ENCODE measurements around the gene IPO13.

The IPO13 gene

DNA sequence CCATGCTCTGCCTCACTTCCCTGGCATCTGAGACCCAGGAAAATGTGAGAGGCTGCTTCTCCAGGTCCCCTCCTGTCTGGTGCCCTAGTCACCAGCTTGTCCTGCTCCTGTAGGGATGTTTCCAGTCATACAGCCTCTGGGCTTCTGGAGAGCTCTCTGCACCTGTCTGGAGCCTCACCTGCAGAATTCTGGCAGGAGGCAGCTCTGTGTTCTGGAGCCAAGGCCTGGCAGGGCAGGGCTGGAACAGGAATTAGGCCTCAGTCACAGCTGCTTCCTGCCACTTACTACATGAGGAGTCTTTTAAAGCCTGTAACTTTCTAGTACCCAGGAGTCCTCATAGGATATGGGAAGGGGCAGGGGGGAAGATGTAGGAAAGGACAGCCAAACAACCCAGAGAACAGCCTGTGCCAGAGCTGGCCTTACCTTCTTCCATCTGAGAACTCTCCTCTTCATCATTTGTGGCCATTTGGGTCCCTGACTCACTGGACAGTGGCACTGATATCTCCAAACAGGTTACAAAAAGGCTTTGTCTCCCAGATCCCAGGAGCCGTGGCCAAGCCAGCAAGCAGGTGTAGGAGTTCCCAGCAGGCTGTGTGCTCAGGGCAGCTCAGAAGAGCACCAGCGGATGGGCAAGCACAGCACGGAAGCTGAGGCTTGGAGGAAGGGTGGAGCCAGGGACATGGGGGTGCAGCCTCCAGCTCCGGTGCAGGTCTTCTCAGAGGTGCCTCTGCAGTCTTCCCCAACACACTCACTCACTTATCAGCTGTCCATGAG, 44.5 kb upstream of the IPO13 start:
- H3K4me1 Mint-ChIP-seq, result peaks cover 4% of the 10 kb centered on the region
- H3K27me3 Mint-ChIP-seq (ENCODE audit: low read depth, poor library complexity), result peaks cover 9% of the 10 kb centered on the region
- peak overlapping the region; percentile 77 for H3K27ac Mint-ChIP-seq
- H3K4me3 Mint-ChIP-seq, result no peak overlapping the region
- peaks cover 21% of the 10 kb centered on the region for H3K36me3 Mint-ChIP-seq (ENCODE audit: low read depth)
- DNase-seq, result no peak
- H3K9me3 Mint-ChIP-seq, result peaks cover 4% of the 10 kb centered on the region
- TF ChIP-seq, protein P1, sequence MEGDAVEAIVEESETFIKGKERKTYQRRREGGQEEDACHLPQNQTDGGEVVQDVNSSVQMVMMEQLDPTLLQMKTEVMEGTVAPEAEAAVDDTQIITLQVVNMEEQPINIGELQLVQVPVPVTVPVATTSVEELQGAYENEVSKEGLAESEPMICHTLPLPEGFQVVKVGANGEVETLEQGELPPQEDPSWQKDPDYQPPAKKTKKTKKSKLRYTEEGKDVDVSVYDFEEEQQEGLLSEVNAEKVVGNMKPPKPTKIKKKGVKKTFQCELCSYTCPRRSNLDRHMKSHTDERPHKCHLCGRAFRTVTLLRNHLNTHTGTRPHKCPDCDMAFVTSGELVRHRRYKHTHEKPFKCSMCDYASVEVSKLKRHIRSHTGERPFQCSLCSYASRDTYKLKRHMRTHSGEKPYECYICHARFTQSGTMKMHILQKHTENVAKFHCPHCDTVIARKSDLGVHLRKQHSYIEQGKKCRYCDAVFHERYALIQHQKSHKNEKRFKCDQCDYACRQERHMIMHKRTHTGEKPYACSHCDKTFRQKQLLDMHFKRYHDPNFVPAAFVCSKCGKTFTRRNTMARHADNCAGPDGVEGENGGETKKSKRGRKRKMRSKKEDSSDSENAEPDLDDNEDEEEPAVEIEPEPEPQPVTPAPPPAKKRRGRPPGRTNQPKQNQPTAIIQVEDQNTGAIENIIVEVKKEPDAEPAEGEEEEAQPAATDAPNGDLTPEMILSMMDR (IDR thresholded peaks at IDR 0.05), result no peak

DNA sequence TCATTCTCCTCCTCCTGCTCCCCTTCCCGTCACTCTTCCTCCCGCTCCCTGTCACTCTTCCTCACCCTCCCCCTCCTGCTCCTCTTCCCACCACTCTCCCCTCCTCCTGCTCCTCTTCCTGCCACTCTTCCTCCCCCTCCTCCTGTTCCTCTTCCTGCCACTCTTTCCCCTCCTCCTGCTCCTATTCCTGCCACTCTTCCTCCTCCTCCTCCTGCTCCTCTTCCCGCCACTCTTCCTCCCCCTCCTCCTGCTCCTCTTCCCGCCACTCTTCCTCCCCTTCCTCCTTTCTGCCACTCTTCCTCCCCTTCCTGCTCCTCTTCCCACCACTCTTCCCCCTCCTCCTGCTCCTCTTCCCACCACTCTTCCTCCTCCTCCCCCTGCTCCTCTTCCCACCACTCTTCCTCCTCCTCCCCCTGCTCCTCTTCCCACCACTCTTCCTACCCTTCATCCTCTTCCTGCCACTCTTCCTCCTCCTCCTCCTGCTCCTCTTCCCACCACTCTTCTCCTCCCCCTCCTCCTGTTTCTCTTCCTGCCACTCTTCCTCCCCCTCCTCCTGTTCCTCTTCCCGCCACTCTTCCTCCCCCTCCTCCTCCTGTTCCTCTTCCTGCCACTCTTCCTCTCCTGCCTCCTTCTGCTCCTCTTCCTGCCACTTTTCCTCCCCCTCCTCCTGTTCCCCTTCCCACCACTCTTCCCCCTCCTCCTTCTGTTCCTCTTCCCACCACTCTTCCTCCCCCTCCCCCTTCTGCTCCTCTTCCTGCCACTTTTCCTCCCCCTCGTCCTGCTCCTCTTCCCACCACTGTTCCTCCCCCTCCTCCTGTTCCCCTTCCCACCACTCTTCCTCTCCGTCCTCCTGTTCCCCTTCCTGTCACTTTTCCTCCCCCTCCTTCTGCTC, 41.8 kb upstream of the IPO13 start:
- Mint-ChIP-seq H3K4me3 (no peak overlapping the region), H3K27me3 (ENCODE audit: low read depth, poor library complexity) (peaks cover 9% of the 10 kb centered on the region), H3K27ac (no peak overlapping the region), H3K4me1 (peaks cover 4% of the 10 kb centered on the region), H3K36me3 (ENCODE audit: low read depth) (peaks cover 19% of the 10 kb centered on the region), H3K9me3 (peaks cover 4% of the 10 kb centered on the region)
- no peak for DNase-seq
- TF ChIP-seq, protein P1 (IDR thresholded peaks at IDR 0.05), result no peak

DNA sequence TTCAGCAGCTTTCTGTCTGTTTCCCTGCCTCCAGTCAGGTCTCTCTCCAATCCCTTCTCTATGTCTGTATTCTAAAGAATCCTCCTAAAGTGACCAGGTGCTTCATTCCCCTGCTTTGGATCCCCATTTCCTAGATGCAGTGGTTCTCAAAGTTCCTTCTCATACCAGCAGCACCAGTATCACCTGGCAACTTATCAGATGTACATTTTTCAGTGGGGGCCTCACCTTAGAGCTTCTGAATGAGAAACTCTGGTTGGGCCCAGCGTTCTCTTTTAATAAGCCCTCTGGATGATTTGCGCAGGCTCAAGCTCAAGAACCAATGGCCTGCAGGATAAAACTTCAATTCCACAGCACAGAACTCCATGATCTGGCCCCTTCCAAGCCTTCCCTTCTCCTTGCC, 38.5 kb upstream of the IPO13 start:
- Mint-ChIP-seq H3K36me3 (ENCODE audit: low read depth) (peaks cover 16% of the 10 kb centered on the region), H3K4me1 (peaks cover 15% of the 10 kb centered on the region), H3K27ac (no peak overlapping the region), H3K27me3 (ENCODE audit: low read depth, poor library complexity) (peaks cover 9% of the 10 kb centered on the region), H3K9me3 (peaks cover 4% of the 10 kb centered on the region), H3K4me3 (no peak overlapping the region)
- DNase-seq, result no peak
- TF ChIP-seq, protein P1 (IDR thresholded peaks at IDR 0.05), result no peak

DNA sequence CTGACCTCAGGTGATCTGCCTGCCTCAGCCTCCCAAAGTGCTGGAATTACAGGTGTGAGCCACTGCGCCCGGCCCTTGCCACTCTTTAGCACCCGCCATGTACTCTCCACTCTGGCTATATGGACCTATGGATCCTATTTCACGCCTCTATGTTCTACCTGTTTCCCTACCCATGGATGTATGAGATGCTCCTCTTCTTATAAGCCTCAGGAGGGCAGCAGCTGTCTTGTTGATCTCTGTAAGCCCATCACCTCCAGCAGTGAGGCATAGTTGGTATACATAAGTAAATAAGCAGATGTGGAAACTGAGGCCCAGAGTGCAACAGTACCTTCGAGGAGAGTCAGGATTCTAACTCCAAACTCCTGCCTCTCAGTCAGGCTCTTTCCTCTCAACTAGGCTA, 37.9 kb upstream of the IPO13 start:
- Mint-ChIP-seq H3K4me3 (no peak overlapping the region), H3K9me3 (peaks cover 4% of the 10 kb centered on the region), H3K27ac (peak overlapping the region; percentile 18), H3K27me3 (ENCODE audit: low read depth, poor library complexity) (peaks cover 9% of the 10 kb centered on the region), H3K4me1 (peaks cover 21% of the 10 kb centered on the region), H3K36me3 (ENCODE audit: low read depth) (peaks cover 16% of the 10 kb centered on the region)
- no peak for DNase-seq
- TF ChIP-seq, protein P1 (IDR thresholded peaks at IDR 0.05), result no peak

DNA sequence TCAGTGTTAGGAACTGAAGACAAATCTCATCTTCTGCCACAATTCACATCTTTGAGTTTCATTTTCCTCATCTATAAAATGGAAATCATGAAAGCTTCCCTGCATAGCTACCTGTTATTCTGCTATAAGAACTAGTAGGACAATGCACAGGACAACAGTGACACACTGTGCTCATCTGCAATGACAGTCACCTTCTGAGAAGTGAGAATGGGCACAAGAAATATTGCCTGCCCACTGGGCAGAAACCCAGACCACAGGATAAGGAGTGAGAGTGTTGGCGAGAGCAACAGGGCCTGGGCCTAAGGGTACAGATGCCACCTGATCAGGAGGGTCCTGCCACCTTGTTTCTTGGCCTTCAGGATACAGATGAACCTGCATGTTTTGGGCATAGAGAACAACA, 36.4 kb upstream of the IPO13 start:
- H3K27ac Mint-ChIP-seq, result no peak overlapping the region
- TF ChIP-seq, protein P1 (IDR thresholded peaks at IDR 0.05), result no peak
- H3K4me3 Mint-ChIP-seq, result no peak overlapping the region
- peaks cover 9% of the 10 kb centered on the region for H3K27me3 Mint-ChIP-seq (ENCODE audit: low read depth, poor library complexity)
- no peak for DNase-seq
- H3K36me3 Mint-ChIP-seq (ENCODE audit: low read depth), result peaks cover 11% of the 10 kb centered on the region
- H3K4me1 Mint-ChIP-seq, result peaks cover 20% of the 10 kb centered on the region
- peaks cover 4% of the 10 kb centered on the region for H3K9me3 Mint-ChIP-seq
